ENCODE data around the gene RTCA.

Gene RTCA

GRCh38 chr1:100298512-100298911, 32.5 kb downstream of the RTCA start:
- Histone ChIP-seq H3K9me3 (ENCODE audit: insufficient read depth, low read length, severe bottlenecking) (no peaks in the 10 kb centered on the region), H4K20me1 (ENCODE audit: insufficient read depth, low read length) (no peaks in the 10 kb centered on the region), H3K9ac (ENCODE audit: low read depth, low read length) (no peak overlapping the region), H2AFZ (ENCODE audit: low read depth, low read length) (no peak overlapping the region), H3K4me1 (ENCODE audit: insufficient read depth, low read length) (no peaks in the 10 kb centered on the region), H3K27ac (ENCODE audit: low read length) (no peak overlapping the region), H3K36me3 (ENCODE audit: insufficient read depth, low read length) (peaks cover 1% of the 10 kb centered on the region; the same call in 1 of the 2 replicates), H3K4me2 (ENCODE audit: insufficient read depth, low read length) (no peak overlapping the region), H3K4me3 (ENCODE audit: low read depth in 1 of 2, low read length in 2 of 2) (no peak overlapping the region), H3K79me2 (ENCODE audit: insufficient read depth, low read length) (no peaks in the 10 kb centered on the region), H3K27me3 (ENCODE audit: insufficient read depth, low read length, poor library complexity) (no peaks in the 10 kb centered on the region)
- no peak for ATAC-seq (ENCODE audit: insufficient read depth, low read depth)
- DNase-seq = no peak
- TF ChIP-seq EZH2 (IDR thresholded peaks at IDR 0.05; ENCODE audit: borderline replicate concordance, low read depth, low read length, severe bottlenecking) (no peak), CTCF (IDR thresholded peaks at IDR 0.05; ENCODE audit: borderline replicate concordance, extremely low read depth, low read length, poor library complexity, severe bottlenecking) (no peak)

GRCh38 chr1:100299521-100300222, 33.7 kb downstream of the RTCA start:
- H3K79me2 ChIP-seq (ENCODE audit: insufficient read depth, low read length) = no peaks in the 10 kb centered on the region
- DNase-seq (no peak), ATAC-seq (ENCODE audit: insufficient read depth, low read depth) (peak; percentile 35; the same call in 1 of the 3 replicates)
- H3K4me1 ChIP-seq (ENCODE audit: insufficient read depth, low read length) = no peaks in the 10 kb centered on the region
- no peak overlapping the region for H3K4me3 ChIP-seq (ENCODE audit: low read depth in 1 of 2, low read length in 2 of 2)
- TF ChIP-seq EZH2 (IDR thresholded peaks at IDR 0.05; ENCODE audit: borderline replicate concordance, low read depth, low read length, severe bottlenecking) (no peak), CTCF (IDR thresholded peaks at IDR 0.05; ENCODE audit: borderline replicate concordance, extremely low read depth, low read length, poor library complexity, severe bottlenecking) (no peak)
- H4K20me1 ChIP-seq (ENCODE audit: insufficient read depth, low read length) = no peaks in the 10 kb centered on the region
- no peak overlapping the region for H3K27ac ChIP-seq (ENCODE audit: low read length)
- no peak overlapping the region for H2AFZ ChIP-seq (ENCODE audit: low read depth, low read length)
- H3K9ac ChIP-seq (ENCODE audit: low read depth, low read length) = no peak overlapping the region
- H3K9me3 ChIP-seq (ENCODE audit: insufficient read depth, low read length, severe bottlenecking) = no peaks in the 10 kb centered on the region
- H3K27me3 ChIP-seq (ENCODE audit: insufficient read depth, low read length, poor library complexity) = no peaks in the 10 kb centered on the region
- no peaks in the 10 kb centered on the region for H3K36me3 ChIP-seq (ENCODE audit: insufficient read depth, low read length)
- no peak overlapping the region for H3K4me2 ChIP-seq (ENCODE audit: insufficient read depth, low read length)

- no peaks in the 10 kb centered on the region for H3K36me3 ChIP-seq (ENCODE audit: insufficient read depth, low read length)
- no peak overlapping the region for H3K4me3 ChIP-seq (ENCODE audit: low read depth in 1 of 2, low read length in 2 of 2)
- H2AFZ ChIP-seq (ENCODE audit: low read depth, low read length) = no peak overlapping the region
- H3K9me3 ChIP-seq (ENCODE audit: insufficient read depth, low read length, severe bottlenecking) = no peaks in the 10 kb centered on the region
- H3K79me2 ChIP-seq (ENCODE audit: insufficient read depth, low read length) = no peaks in the 10 kb centered on the region
- TF ChIP-seq EZH2 (IDR thresholded peaks at IDR 0.05; ENCODE audit: borderline replicate concordance, low read depth, low read length, severe bottlenecking) (no peak), CTCF (IDR thresholded peaks at IDR 0.05; ENCODE audit: borderline replicate concordance, extremely low read depth, low read length, poor library complexity, severe bottlenecking) (no peak)
- ATAC-seq (ENCODE audit: insufficient read depth, low read depth) (no peak), DNase-seq (no peak)
- no peak overlapping the region for H3K27ac ChIP-seq (ENCODE audit: low read length)
- no peaks in the 10 kb centered on the region for H4K20me1 ChIP-seq (ENCODE audit: insufficient read depth, low read length)
- H3K4me2 ChIP-seq (ENCODE audit: insufficient read depth, low read length) = no peak overlapping the region
- no peaks in the 10 kb centered on the region for H3K4me1 ChIP-seq (ENCODE audit: insufficient read depth, low read length)
- no peak overlapping the region for H3K9ac ChIP-seq (ENCODE audit: low read depth, low read length)
- no peaks in the 10 kb centered on the region for H3K27me3 ChIP-seq (ENCODE audit: insufficient read depth, low read length, poor library complexity)
Measured at GRCh38 chr1:100300691-100301090, 34.7 kb downstream of the RTCA start.
